Immature natural killer cell (primary cell): Measurements from ENCODE around the gene SELENOP. TPM values are rescaled to one million over a fixed set of nuclear protein-coding genes. Genes with fewer than 3 reads are reported as not detected.
"Not testable (repeated sequence)": the region's sequence is repeated elsewhere in the genome, so short reads cannot be mapped to it uniquely, and the experiment has no call there.

Experiments used
- DNase-seq, 3 donors: peaks; one replicate each; pipeline ENCODE4 v3.0.0; 2022; ENCODE audit warnings: mixed read lengths in 1 of 3
- H3K27ac Mint-ChIP-seq, 6 donors: one replicate each; pipeline ENCODE4 v1.8.0; 2020; ENCODE audit warnings: mixed read lengths in 6 of 6, mild to moderate bottlenecking in 5 of 6, inconsistent platforms in 4 of 6, moderate library complexity in 3 of 6
- H3K27me3 Mint-ChIP-seq, 3 donors: one replicate each; pipeline ENCODE4 v1.8.0; 2020 to 2021; ENCODE audit warnings: low read depth in 3 of 3, mild to moderate bottlenecking in 3 of 3, mixed read lengths in 3 of 3, moderate library complexity in 3 of 3, inconsistent platforms in 1 of 3
- H3K36me3 Mint-ChIP-seq, 3 donors: one replicate each; pipeline ENCODE4 v1.8.0; 2020; ENCODE audit warnings: mixed read lengths in 3 of 3, inconsistent platforms in 2 of 3, mild to moderate bottlenecking in 2 of 3
- H3K4me1 Mint-ChIP-seq, 2 donors: one replicate each; pipeline ENCODE4 v1.8.0; 2020; ENCODE audit warnings: inconsistent platforms in 2 of 2, mild to moderate bottlenecking in 2 of 2, mixed read lengths in 2 of 2, moderate library complexity in 1 of 2
- H3K4me3 Mint-ChIP-seq, 5 donors: one replicate each; pipeline ENCODE4 v1.8.0; 2020; ENCODE audit warnings: mild to moderate bottlenecking in 5 of 5, mixed read lengths in 5 of 5, inconsistent platforms in 3 of 5, moderate library complexity in 3 of 5
- H3K9me3 Mint-ChIP-seq, 6 donors: one replicate each; pipeline ENCODE4 v1.8.0; 2020; ENCODE audit warnings: mild to moderate bottlenecking in 6 of 6, mixed read lengths in 6 of 6, inconsistent platforms in 4 of 6, moderate library complexity in 3 of 6
- polyA plus RNA-seq, 3 donors: library from polyadenylated mRNA; unstranded; fragments of 300-500 nt; fragmentation: Illumina TruSeq; gene quantifications; one replicate each; pipeline ENCODE4 v1.2.3, GENCODE V29; 2021

The SELENOP gene, protein sequence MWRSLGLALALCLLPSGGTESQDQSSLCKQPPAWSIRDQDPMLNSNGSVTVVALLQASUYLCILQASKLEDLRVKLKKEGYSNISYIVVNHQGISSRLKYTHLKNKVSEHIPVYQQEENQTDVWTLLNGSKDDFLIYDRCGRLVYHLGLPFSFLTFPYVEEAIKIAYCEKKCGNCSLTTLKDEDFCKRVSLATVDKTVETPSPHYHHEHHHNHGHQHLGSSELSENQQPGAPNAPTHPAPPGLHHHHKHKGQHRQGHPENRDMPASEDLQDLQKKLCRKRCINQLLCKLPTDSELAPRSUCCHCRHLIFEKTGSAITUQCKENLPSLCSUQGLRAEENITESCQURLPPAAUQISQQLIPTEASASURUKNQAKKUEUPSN
- polyA plus RNA-seq: 1 to 10 TPM in 1 of 3 donors, under 1 TPM in 1, not detected in 1; 0.61 to 2.1 TPM

DNA sequence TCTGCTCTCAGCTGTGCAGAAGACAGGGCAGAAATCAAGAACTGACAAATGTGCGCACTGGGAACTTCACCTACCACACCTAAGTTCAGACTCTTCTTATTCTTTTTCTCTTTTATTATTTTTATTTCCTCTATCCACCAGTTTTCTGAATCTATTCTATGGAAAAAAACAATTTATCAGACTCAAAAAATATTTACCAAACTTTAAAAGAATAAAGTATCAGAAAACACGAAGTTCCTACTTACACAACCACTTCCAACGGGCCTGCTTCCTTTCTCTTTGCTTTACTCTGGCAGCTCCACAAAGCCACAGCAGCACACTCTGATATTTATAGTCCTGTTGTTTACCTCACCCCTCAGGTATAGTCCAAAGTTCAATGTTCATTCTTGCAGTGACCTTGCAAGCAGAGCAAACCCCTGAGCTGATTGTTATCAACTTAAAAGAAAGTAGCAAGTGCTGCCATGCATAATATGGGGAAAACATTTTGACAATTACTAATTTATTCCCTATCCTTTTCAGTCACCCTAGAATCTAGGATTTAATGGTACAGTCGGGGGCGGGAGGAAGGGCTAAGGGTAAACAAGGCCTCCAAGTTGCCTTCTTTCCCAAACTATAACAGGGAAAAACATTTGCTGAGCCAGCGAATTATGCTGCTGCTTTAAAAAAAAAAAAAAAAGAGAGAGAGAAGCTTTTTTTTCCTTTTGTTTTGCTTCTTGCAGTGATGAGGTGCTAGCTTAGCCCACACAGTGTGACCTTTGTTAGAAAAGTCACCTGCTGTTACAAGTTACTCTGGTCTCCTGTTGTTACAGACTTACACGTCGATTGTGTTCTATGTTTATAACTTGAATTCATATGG lies at the start of gene SELENOP:
SELENOP (minus strand) TSS at position 302 of the 856 bp plus-strand sequence. CDS start 3,539 bp downstream, outside the sequence.
- Mint-ChIP-seq H3K27me3 (no peaks in the 10 kb centered on the region), H3K36me3 (peaks cover 0 to 4% (median 0%) of the 10 kb centered on the region in 3 donors), H3K9me3 (no peaks in the 10 kb centered on the region), H3K27ac (no peak within 1 kb of the TSS), H3K4me1 (peaks cover 0 to 8% of the 10 kb centered on the region in 2 donors), H3K4me3 (no peak within 1 kb of the TSS)
- no peak for DNase-seq

DNA sequence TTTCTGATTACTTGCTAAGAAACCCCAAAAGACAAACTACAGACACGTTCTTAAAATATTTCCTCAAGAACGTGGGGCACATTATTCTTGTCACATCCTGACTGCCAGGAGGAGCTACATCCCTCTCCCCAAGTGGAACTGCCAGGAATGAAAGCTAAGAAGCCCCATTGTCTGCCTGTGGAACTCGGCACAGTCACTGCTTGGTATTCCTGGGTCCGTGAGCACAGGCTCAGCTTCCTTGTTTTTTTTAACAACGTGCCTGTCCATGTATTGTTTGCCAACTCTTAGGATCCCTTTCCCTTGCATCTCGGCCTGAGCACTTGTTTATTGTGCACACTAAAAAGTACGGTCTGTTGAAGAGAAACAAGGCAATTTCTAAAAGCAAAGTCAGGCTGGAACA lies 47.0 kb upstream of the SELENOP start:
- no peak for DNase-seq
- peaks cover 3 to 13% (median 5%) of the 10 kb centered on the region in 3 donors for H3K27me3 Mint-ChIP-seq
- H3K4me3 Mint-ChIP-seq: no peak overlapping the region
- H3K36me3 Mint-ChIP-seq: no peaks in the 10 kb centered on the region
- H3K4me1 Mint-ChIP-seq: no peaks in the 10 kb centered on the region
- H3K27ac Mint-ChIP-seq: no peak overlapping the region
- no peaks in the 10 kb centered on the region for H3K9me3 Mint-ChIP-seq

DNA sequence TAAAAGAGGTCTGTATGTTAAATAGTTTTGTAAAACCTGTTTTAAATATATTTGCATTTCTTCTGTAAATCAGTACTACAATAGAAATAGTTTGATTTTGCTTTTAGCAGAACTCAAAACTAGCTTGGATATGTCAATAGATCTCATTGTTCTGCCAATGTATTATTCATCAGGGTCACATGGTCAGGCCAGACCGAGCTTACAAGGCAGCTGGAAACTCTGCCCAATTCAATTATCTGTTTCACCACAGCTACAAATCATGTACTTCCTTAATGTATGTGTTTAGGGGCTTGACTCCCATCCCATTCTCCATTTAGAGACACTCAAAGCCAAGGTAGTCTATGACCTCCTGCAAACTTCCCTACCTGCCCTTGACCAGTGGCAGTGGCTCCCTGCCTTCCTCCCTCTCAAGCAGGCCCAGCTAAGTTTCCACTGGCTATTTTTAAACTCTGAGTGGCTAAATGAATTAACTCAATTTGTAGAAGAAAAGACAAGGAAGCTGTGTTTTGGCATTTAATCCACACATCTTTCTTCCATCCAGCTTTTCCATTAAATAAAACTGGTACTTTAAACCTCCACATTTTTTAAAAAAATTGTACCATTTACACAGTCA lies 46.4 kb upstream of the SELENOP start:
- no peaks in the 10 kb centered on the region for H3K9me3 Mint-ChIP-seq
- peaks cover 3 to 13% (median 5%) of the 10 kb centered on the region in 3 donors for H3K27me3 Mint-ChIP-seq
- no peak for DNase-seq
- H3K27ac Mint-ChIP-seq: no peak overlapping the region
- no peaks in the 10 kb centered on the region for H3K4me1 Mint-ChIP-seq
- no peak overlapping the region for H3K4me3 Mint-ChIP-seq
- H3K36me3 Mint-ChIP-seq: no peaks in the 10 kb centered on the region

DNA sequence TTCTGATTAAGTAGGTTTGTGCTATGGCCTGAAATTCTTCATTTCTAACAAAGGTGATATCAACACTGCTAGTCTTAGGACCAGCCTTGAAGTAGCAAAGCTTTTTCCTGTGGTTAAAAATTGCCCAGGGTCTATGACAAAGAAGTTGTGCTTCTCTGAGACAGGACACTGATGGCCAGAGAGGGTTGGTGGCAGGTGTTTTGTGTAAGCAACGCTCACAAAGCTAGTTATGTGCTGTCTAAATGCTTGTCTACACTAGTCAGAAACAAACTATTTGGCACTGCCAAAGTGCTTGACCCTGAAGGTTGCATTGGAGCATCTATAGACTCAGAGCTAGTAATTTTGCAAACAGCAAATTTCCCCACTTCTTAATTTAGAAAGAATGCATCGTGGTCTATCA lies 44.1 kb upstream of the SELENOP start:
- H3K4me1 Mint-ChIP-seq: no peaks in the 10 kb centered on the region
- no peaks in the 10 kb centered on the region for H3K9me3 Mint-ChIP-seq
- no peak overlapping the region for H3K4me3 Mint-ChIP-seq
- H3K27me3 Mint-ChIP-seq: peaks cover 0 to 4% (median 1%) of the 10 kb centered on the region in 3 donors
- DNase-seq: no peak
- no peak overlapping the region for H3K27ac Mint-ChIP-seq
- H3K36me3 Mint-ChIP-seq: no peaks in the 10 kb centered on the region

DNA sequence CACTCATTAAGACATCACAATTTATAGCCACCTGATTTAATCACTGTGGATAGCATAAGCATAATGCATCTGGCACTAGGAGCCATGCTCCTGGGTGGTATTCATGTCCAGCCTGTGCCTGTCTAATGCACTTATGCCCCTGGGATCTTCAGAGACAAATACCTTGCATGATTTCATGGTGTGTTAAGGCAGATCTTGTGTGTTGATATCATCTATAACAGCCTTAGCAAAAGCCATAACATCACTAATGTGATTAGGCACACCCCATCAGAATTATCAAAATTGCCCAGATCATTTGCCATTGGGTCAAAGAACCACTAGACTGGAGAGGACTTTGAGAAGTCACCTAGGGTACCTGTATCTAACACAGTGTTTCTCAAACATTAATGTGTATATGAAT lies 43.7 kb upstream of the SELENOP start:
- H3K4me3 Mint-ChIP-seq: no peak overlapping the region
- no peaks in the 10 kb centered on the region for H3K36me3 Mint-ChIP-seq
- H3K4me1 Mint-ChIP-seq: no peaks in the 10 kb centered on the region
- no peaks in the 10 kb centered on the region for H3K27me3 Mint-ChIP-seq
- DNase-seq: no peak
- H3K9me3 Mint-ChIP-seq: no peaks in the 10 kb centered on the region
- no peak overlapping the region for H3K27ac Mint-ChIP-seq

DNA sequence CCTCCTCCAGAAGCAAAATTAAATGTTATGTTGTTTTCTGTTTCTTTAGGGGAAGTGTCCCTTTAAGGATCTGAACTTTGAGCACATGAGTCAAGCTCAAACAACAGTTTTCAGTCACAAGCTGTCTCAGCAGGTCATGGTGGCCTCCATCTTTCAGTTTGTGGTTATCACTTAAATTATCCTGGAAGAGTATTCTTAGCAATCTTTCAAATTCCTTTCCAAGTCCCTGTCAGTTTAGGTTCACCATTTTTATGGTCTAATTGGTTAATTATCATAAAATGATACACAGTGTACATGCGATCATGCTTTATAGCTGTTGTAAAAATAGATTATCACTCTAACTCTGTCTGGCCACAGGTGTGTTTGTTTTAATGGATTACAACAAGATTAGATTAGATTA lies 43.1 kb upstream of the SELENOP start:
- H3K4me3 Mint-ChIP-seq: no peak overlapping the region
- no peaks in the 10 kb centered on the region for H3K4me1 Mint-ChIP-seq
- no peaks in the 10 kb centered on the region for H3K27me3 Mint-ChIP-seq
- H3K27ac Mint-ChIP-seq: no peak overlapping the region
- DNase-seq: no peak
- no peaks in the 10 kb centered on the region for H3K36me3 Mint-ChIP-seq
- H3K9me3 Mint-ChIP-seq: no peaks in the 10 kb centered on the region

DNA sequence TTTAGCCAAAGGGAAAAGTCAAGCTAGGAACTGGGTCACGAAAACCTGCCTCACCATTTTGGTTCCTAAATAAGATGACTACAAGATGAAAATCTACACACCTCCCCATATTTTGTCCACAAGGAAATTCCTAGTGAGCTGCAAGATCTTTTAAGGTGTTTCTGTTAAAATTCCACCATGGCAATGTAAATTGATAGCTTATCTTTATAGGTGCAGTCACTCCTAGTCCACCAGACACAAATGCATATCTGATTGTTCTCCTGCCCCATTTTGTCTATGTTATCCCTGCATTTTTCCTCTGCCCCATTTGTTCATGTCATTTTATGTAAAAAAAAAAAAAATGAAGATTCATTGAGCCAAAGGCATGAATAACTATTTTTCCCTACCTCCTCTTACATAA lies 41.1 kb upstream of the SELENOP start:
- no peaks in the 10 kb centered on the region for H3K36me3 Mint-ChIP-seq
- H3K4me1 Mint-ChIP-seq: no peaks in the 10 kb centered on the region
- no peak overlapping the region for H3K27ac Mint-ChIP-seq
- peaks cover 2% of the 10 kb centered on the region in 3 donors for H3K27me3 Mint-ChIP-seq
- H3K9me3 Mint-ChIP-seq: peaks cover 0 to 2% (median 0%) of the 10 kb centered on the region in 6 donors
- DNase-seq: no peak
- no peak overlapping the region for H3K4me3 Mint-ChIP-seq

DNA sequence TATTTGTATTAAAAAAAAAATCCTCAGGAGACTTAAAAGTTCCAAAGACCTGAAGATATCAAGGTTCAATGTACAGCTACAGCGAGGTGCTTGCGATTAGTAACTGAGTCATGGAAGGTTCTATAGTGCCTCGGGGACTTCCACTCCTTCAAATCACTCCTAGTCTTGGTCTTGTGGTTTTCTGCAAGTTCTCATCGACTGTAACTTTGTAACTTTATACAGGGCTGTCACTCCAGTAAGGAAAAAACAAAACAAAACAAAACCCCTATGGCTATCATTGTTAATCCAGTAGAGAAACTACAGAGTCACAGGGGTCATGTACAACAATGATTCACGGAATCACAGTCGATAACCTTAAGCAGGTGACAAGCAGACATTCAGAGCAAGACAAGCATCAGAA lies 39.8 kb upstream of the SELENOP start:
- Mint-ChIP-seq H3K4me3 (no peak overlapping the region), H3K27me3 (peaks cover 2% of the 10 kb centered on the region in 3 donors), H3K4me1 (no peaks in the 10 kb centered on the region), H3K9me3 (peaks cover 0 to 2% (median 0%) of the 10 kb centered on the region in 6 donors), H3K27ac (no peak overlapping the region), H3K36me3 (no peaks in the 10 kb centered on the region)
- no peak for DNase-seq

DNA sequence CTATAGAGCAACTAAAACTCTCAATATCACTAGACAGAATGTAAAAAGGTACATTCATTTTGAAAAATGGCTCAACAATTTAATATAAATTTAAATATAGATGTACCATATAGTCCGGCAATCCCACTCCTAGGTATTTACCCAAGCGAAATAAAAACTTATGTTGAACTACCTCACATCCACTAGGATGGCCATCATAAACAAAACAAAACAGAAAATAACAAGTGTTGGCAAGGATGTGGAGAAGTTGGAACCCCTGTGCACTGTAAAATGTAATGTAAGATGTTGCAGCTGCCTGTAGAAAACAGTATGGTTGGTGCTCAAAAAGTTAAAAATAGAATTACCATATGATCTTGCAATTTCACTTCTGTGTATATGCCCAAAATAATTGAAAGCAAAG lies 36.9 kb upstream of the SELENOP start:
- peaks cover 0 to 2% (median 0%) of the 10 kb centered on the region in 6 donors for H3K9me3 Mint-ChIP-seq
- peaks cover 2 to 5% (median 4%) of the 10 kb centered on the region in 3 donors for H3K27me3 Mint-ChIP-seq
- H3K36me3 Mint-ChIP-seq: no peaks in the 10 kb centered on the region
- H3K27ac Mint-ChIP-seq: no peak overlapping the region
- no peaks in the 10 kb centered on the region for H3K4me1 Mint-ChIP-seq
- DNase-seq: no peak
- no peak overlapping the region for H3K4me3 Mint-ChIP-seq

DNA sequence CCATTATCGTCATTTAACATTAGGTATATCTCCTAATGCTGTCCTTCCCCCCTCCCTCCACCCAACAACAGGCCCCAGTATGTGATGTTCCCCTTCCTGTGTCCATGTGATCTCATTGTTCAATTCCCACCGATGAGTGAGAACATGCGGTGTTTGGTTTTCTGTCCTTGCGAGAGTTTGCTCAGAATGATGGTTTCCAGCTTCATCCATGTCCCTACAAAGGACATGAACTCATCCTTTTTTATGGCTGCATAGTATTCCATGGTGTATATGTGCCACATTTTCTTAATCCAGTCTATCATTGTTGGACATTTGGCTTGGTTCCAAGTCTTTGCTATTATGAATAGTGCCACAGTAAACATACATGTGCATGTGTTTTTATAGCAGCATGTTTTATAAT lies 32.7 kb upstream of the SELENOP start:
- H3K4me3 Mint-ChIP-seq, DNase-seq, H3K4me1 Mint-ChIP-seq, H3K9me3 Mint-ChIP-seq, H3K27ac Mint-ChIP-seq, H3K36me3 Mint-ChIP-seq, H3K27me3 Mint-ChIP-seq: not testable (repeated sequence)

DNA sequence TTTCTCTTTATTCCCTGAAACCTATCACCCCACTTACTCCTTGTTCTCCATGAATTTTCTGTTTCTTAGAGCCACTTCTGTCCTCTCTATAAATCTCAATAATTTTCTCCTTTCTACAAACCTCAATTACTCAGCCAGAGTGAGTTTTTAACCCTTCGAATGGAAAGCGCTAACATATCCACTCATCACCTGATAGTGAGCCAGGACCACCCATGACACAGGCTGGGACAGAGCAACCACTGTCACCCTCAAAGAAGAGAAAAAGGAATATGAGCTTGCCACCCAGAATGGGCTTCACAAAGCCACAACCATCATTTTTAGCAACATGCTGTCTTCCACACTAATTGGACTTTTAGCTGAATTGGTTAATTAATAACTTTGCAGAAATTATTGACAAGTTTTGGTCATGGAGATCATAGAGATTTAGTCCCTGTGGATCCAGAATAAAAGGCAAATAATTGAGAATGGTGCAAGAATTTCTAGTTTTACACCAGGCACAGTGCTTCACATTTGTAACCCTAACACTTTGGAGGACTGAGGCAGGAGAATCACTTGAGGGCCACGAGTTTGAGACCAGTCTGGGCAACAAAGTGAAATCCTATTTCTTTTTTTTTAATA lies 32.1 kb upstream of the SELENOP start:
- Mint-ChIP-seq H3K4me1 (no peaks in the 10 kb centered on the region), H3K9me3 (peaks cover 0 to 2% (median 0%) of the 10 kb centered on the region in 6 donors), H3K27me3 (peaks cover 2 to 4% (median 3%) of the 10 kb centered on the region in 3 donors), H3K36me3 (no peaks in the 10 kb centered on the region), H3K27ac (no peak overlapping the region), H3K4me3 (no peak overlapping the region)
- DNase-seq: no peak

DNA sequence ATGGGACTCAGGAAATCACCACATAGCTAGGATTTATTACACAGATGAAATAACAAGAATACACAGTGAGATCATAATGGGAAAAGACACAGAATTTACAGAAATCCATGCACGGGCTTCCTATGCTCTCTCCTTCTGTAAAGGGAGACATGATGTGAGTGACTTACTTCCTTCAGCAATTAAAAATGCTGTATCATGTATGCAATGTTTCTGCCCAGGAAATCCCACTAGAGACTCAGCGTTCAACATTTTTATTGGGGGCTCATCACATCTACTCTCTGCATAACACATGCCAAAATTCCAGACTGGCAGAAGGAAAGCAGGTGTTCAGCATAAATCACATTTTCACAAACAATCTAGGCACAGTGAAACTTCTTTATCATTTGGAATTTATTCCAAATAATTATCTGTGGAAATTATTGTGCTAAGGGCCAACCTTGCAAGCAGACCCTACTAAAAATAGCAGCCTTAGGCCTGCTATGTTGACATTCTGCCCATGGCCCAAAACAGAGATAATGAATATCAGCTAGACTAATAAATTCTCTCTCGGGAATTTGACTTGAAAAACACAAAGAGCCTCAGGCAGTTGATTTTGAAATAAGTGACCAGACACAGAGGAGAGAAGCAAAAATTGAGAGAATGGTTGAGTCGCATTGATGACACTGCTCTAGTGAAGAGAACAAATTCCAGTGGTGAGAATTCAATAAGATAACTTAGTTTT lies 31.4 kb upstream of the SELENOP start:
- H3K9me3 Mint-ChIP-seq: no peaks in the 10 kb centered on the region
- no peaks in the 10 kb centered on the region for H3K36me3 Mint-ChIP-seq

More for the DNA sequence above, 31.4 kb upstream of the SELENOP start:
- Mint-ChIP-seq H3K27me3 (peaks cover 1 to 3% (median 3%) of the 10 kb centered on the region in 3 donors), H3K4me3 (no peak overlapping the region), H3K4me1 (no peaks in the 10 kb centered on the region), H3K27ac (no peak overlapping the region)
- no peak for DNase-seq
